Keratinocyte (primary cell): ENCODE data around the gene ANG. TPM values are rescaled to one million over a fixed set of nuclear protein-coding genes. Genes with fewer than 3 reads are reported as not detected.

Experiments used
- DNase-seq: peaks from one replicate; pipeline ENCODE4 v3.0.0-alpha.2; 2011; ENCODE audit warnings: low read depth, missing footprints, low spot score
- FAIRE-seq: peaks from 2 replicates; lab custom pipeline; 2011; peaks lifted over from hg19 to GRCh38; lab: Jason Lieb, UNC
- H2AFZ ChIP-seq: 2 replicates; pipeline ENCODE4 v1.6.0; 2012; ENCODE audit warnings: low read length, control low read depth, inconsistent platforms; ENCODE audit not compliant: control insufficient read depth
- H3K27ac ChIP-seq: 2 replicates; pipeline ENCODE4 v1.5.1; 2011; ENCODE audit warnings: low read length; ENCODE audit not compliant: control insufficient read depth, insufficient read depth
- H3K27me3 ChIP-seq: 3 replicates; pipeline ENCODE4 v1.6.0; 2011; ENCODE audit warnings: low read length; ENCODE audit not compliant: control insufficient read depth, insufficient read depth; ENCODE audit errors: extremely low read depth
- H3K36me3 ChIP-seq, 2 experiments: 2 replicates in 1 of 2; 3 replicates in 1 of 2; pipeline ENCODE4 v1.5.1; 2011; ENCODE audit warnings: low read length in 2 of 2, mild to moderate bottlenecking in 1 of 2; ENCODE audit not compliant: control insufficient read depth in 2 of 2, insufficient read depth in 2 of 2; ENCODE audit errors: extremely low read depth in 1 of 2
- H3K4me1 ChIP-seq: 3 replicates; pipeline ENCODE4 v1.5.1; 2011; ENCODE audit warnings: low read length; ENCODE audit not compliant: control insufficient read depth, insufficient read depth; ENCODE audit errors: extremely low read depth
- H3K4me2 ChIP-seq: 3 replicates; pipeline ENCODE4 v1.6.0; 2011; ENCODE audit warnings: low read depth, low read length; ENCODE audit not compliant: control insufficient read depth, insufficient read depth; ENCODE audit errors: extremely low read depth
- H3K4me3 ChIP-seq, 3 experiments: fragments of 200-600 bp in 1 of 3; sonication (generic) in 1 of 3; 2 replicates in 2 of 3; 3 replicates in 1 of 3; pipeline ENCODE4 v1.5.1; 2011 to 2016; ENCODE audit warnings: low read length in 3 of 3, mild to moderate bottlenecking in 3 of 3, control low read depth in 2 of 3, inconsistent platforms in 1 of 3, low read depth in 1 of 3, mixed read lengths in 1 of 3, mixed run types in 1 of 3, moderate library complexity in 1 of 3; ENCODE audit not compliant: control insufficient read depth in 2 of 3, insufficient read depth in 2 of 3; ENCODE audit errors: extremely low read depth in 1 of 3
- H3K79me2 ChIP-seq: 2 replicates; pipeline ENCODE4 v1.6.0; 2012; ENCODE audit warnings: low read length; ENCODE audit not compliant: control insufficient read depth, insufficient read depth
- H3K9ac ChIP-seq: 3 replicates; pipeline ENCODE4 v1.6.0; 2011; ENCODE audit warnings: low read length; ENCODE audit not compliant: control insufficient read depth, insufficient read depth; ENCODE audit errors: extremely low read depth
- H3K9me1 ChIP-seq: 3 replicates; pipeline ENCODE4 v1.6.0; 2011; ENCODE audit warnings: low read length; ENCODE audit not compliant: control insufficient read depth, insufficient read depth; ENCODE audit errors: extremely low read depth
- H3K9me3 ChIP-seq: 2 replicates; pipeline ENCODE4 v1.5.1; 2012; ENCODE audit warnings: low read depth, low read length; ENCODE audit not compliant: control insufficient read depth
- H4K20me1 ChIP-seq: 3 replicates; pipeline ENCODE4 v1.6.0; 2011; ENCODE audit warnings: low read length; ENCODE audit not compliant: control insufficient read depth, insufficient read depth; ENCODE audit errors: extremely low read depth
- EZH2 ChIP-seq: IDR thresholded peaks from one replicate; pipeline ENCODE4 v1.6.1; 2012; ENCODE audit warnings: inconsistent platforms, mild to moderate bottlenecking, low read length, moderate library complexity
- dilution Hi-C: fragments of 300-500 bp; cut with MboI; formaldehyde crosslinking; loops from one replicate; pipeline ENCODE4 v1.7.0; 2020; ENCODE audit warnings: low sequenced_read_pairs; ENCODE audit not compliant: extremely low pct_ligation_motif_present
- polyA plus RNA-seq, 5 experiments: library from polyadenylated mRNA; depleted of rRNA in 3 of 5; stranded (reverse) in 3 of 5; stranded (forward) in 1 of 5; unstranded in 1 of 5; fragments of >200 nt; gene quantifications; 1 replicate in 1 of 5; 2 replicates in 3 of 5; 3 replicates in 1 of 5; pipeline versions ENCODE4 v1.2.1 to v1.2.3, GENCODE V29; 2011 to 2012; ENCODE audit warnings: missing spikeins in 2 of 5, low read depth in 1 of 5, low replicate concordance in 1 of 5
- TF ChIP-seq, protein P1 (sequence below), 3 experiments: IDR thresholded peaks in 1 of 3; conservative IDR thresholded peaks in 1 of 3; optimal IDR thresholded peaks in 1 of 3; 2 replicates in 2 of 3; 3 replicates in 1 of 3; pipeline versions ENCODE3 to v1.5.1; 2011; ENCODE audit warnings: low read length in 3 of 3, mild to moderate bottlenecking in 3 of 3, moderate library complexity in 2 of 3, control low read depth in 1 of 3, inconsistent platforms in 1 of 3; ENCODE audit not compliant: insufficient read depth in 2 of 3; ENCODE audit errors: extremely low read depth in 1 of 3

ANG gene
- polyA plus RNA-seq, 1 donor (not counting 4 experiments of a cell fraction or from before 2014, with no cell fraction given): 4.0 TPM

DNA sequence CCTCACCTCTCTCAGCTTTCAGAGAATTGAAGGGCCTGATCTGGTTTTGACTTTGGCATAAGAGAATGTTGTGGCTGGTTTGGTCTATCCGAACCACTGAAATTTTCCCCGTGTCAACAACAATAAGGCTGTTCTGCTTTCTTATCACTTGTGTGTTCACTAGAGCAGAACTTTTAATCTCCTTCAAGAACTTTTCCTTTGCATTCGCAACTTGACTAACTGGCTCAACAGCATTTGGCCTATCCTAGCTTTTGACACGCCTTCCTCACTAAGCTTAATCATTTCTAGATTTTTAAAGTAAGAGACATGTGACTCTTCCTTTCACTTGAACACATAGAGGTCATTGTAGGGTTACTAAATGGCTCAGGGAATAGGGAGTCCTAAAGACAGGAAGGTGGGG is 31.2 kb downstream of the ANG start:
- Histone ChIP-seq H3K36me3 (no peaks in the 10 kb centered on the region), H3K27ac (no peak overlapping the region), H3K9me3 (no peaks in the 10 kb centered on the region), H4K20me1 (no peaks in the 10 kb centered on the region), H3K4me3 (no peak overlapping the region), H3K9ac (no peak overlapping the region), H2AFZ (no peak overlapping the region), H3K9me1 (no peaks in the 10 kb centered on the region), H3K79me2 (no peaks in the 10 kb centered on the region), H3K4me1 (no peaks in the 10 kb centered on the region), H3K27me3 (peaks cover 3% of the 10 kb centered on the region), H3K4me2 (no peak overlapping the region)
- DNase-seq: no peak
- TF ChIP-seq, protein P1, sequence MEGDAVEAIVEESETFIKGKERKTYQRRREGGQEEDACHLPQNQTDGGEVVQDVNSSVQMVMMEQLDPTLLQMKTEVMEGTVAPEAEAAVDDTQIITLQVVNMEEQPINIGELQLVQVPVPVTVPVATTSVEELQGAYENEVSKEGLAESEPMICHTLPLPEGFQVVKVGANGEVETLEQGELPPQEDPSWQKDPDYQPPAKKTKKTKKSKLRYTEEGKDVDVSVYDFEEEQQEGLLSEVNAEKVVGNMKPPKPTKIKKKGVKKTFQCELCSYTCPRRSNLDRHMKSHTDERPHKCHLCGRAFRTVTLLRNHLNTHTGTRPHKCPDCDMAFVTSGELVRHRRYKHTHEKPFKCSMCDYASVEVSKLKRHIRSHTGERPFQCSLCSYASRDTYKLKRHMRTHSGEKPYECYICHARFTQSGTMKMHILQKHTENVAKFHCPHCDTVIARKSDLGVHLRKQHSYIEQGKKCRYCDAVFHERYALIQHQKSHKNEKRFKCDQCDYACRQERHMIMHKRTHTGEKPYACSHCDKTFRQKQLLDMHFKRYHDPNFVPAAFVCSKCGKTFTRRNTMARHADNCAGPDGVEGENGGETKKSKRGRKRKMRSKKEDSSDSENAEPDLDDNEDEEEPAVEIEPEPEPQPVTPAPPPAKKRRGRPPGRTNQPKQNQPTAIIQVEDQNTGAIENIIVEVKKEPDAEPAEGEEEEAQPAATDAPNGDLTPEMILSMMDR (optimal IDR thresholded peaks at IDR 0.05 in 1 of 3, IDR thresholded peaks at IDR 0.05 in 1 of 3, conservative IDR thresholded peaks at IDR 0.05 in 1 of 3; ENCODE audit: extremely low read depth in 1 of 3, insufficient read depth in 2 of 3, low read length in 3 of 3): no peak
- TF ChIP-seq EZH2: no peak
- no peak for FAIRE-seq
- dilution Hi-C loops: no loop called here

DNA sequence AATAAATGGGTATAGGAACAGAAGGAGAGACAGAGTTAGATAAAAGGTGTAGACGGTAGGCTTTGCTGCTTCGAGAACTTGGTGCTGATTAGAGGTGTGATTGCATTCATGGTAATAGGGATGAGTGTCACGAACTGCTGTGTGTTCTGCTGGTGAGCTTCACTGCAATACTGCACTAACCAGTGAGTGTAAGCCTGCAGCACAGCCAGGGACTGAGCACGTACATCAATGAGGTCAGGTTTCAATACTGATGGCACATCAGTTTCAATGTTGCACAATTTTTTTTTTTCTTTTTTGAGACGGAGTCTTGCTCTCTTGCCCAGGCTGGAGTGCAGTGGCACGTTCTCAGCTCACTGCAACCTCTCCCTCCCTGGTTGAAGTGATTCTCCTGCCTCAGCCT is 32.2 kb downstream of the ANG start:
- no peak for FAIRE-seq
- Histone ChIP-seq H3K27me3 (peaks cover 3% of the 10 kb centered on the region), H3K36me3 (no peaks in the 10 kb centered on the region), H3K4me2 (no peak overlapping the region), H2AFZ (no peak overlapping the region), H3K79me2 (no peaks in the 10 kb centered on the region), H3K4me3 (no peak overlapping the region), H3K9ac (no peak overlapping the region), H3K9me1 (no peaks in the 10 kb centered on the region), H4K20me1 (no peaks in the 10 kb centered on the region), H3K27ac (no peak overlapping the region), H3K9me3 (no peaks in the 10 kb centered on the region), H3K4me1 (no peaks in the 10 kb centered on the region)
- TF ChIP-seq, protein P1 (optimal IDR thresholded peaks at IDR 0.05 in 1 of 3, IDR thresholded peaks at IDR 0.05 in 1 of 3, conservative IDR thresholded peaks at IDR 0.05 in 1 of 3; ENCODE audit: extremely low read depth in 1 of 3, insufficient read depth in 2 of 3, low read length in 3 of 3): no peak
- TF ChIP-seq EZH2: no peak
- no peak for DNase-seq
- dilution Hi-C loops: no loop called here
